ENCODE results near the gene ODC1. TPM values are rescaled to one million over a fixed set of nuclear protein-coding genes. Genes with fewer than 3 reads are reported as not detected.

ODC1 gene
- total and polyA plus RNA-seq, 2 of the 4 experiments (the other 2 are of a cell fraction): 117 to 204 TPM

DNA sequence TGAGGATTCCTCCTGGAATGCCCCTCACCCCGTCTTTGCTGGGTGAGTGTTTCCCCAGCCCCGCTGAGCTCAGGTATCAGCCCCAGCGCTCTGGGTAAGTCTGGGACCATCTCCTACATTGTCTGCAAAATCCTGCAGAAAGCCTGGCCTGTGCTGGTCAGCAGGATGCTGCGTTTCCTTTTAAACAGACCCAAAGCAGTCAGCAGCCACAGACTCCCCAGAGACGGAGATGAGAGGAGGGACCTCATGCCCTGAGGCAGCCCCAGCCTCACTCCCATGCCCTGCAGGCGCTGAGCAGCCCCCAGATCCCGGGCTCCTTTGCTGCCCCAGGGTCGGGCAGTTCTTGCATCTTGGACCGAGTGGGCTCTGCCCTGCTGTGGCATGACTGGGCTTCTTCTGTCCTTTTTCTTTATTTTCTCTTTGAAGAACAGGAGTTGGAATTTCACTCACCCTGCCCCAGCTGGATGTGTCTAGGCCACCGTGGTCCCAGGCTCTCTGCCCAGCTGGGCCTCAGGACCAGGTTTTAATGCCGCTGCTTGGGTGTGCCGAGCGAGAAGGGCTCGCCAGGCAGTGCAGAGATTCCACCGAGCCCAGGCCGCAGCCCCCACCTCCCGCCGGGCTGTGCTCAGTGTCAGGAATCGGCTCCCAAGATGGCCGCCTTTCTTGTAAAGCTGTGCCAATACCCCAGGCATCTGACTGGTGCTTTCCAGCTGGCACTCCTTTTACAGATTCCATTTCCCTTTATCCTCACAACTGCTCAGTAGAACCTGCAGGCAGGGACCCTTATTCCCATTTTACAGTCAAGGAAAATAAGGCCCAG is 43.6 kb downstream of the ODC1 start (continued):
- TF ChIP-seq FOS (IDR thresholded peaks at IDR 0.05; ENCODE audit: low read depth, low read length) (no peak), RFX5 (IDR thresholded peaks at IDR 0.05; ENCODE audit: low read depth, low read length) (no peak), CHD1 (IDR thresholded peaks at IDR 0.05; ENCODE audit: low read depth, low read length) (no peak)

DNA sequence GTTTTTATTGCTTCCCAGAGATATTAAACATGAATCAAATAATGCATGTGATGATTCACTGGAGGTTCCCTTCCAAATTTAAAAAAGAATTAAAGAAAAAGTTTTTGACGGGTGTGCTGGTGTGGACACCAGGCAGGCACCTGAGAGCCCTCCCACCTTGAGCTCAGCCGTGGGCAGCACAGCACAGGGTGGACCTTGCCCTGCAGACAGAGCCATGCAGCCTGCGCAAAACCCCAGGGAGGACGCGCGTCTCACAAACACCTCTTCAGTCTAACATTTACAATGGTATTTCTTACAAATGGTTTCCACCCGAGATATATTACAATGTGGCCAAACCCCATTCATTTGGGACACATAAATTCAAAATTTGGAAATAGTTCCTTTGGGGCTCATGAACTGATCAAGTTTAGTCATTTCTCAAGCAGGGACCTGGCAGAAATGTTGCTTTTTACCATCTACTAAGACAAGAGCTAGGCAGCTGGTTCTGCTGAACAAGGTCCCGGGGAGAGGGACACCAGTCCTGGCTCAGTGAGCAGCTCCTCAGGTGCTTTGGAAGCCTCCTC is 45.4 kb downstream of the ODC1 start:
- POLR2A ChIA-PET (ENCODE audit: unreplicated experiment): interaction anchor here (0.6 kb wide), 1 partner anchor 17 kb away, joined by 3 read pairs; no protein-coding TSS in a partner anchor
- H3K56ac ChIP-seq (ENCODE audit: extremely low read depth, insufficient read depth, low read length): no peak overlapping the region
- no peak overlapping the region for H3K4me3 ChIP-seq (ENCODE audit: insufficient read depth, low read depth, low read length)
- H3K9me3 ChIP-seq (ENCODE audit: control insufficient read depth, insufficient read depth, low read length): no peaks in the 10 kb centered on the region
- peaks cover 0 to 11% of the 10 kb centered on the region in 2 experiments; a peak in 2 of 4 replicates for H3K79me1 ChIP-seq (ENCODE audit: low read depth in 1 of 2, low read length in 2 of 2)
- dilution Hi-C loops (cut with HindIII; ENCODE audit: low sequenced_read_pairs, unreplicated experiment): no loop called here
- no peak overlapping the region for H3K14ac ChIP-seq (replicated peaks; ENCODE audit: low read depth, low read length)
- peaks cover 7% of the 10 kb centered on the region for H4K20me1 ChIP-seq (ENCODE audit: insufficient read depth, low read length)
- BruUV-seq (replicated peaks): no TSS peak
- no peak overlapping the region for H2AFZ ChIP-seq (replicated peaks; ENCODE audit: low read length, poor library complexity)
- no peak for ATAC-seq (ENCODE audit: low read depth)
- no peak overlapping the region for H3K9ac ChIP-seq (ENCODE audit: low read depth, low read length)
- DNase-seq: no peak
- intact Hi-C loops (cut with micrococcal nuclease): loop anchor here (10.0 kb wide), 1 partner anchor 328 kb away; no protein-coding TSS in a partner anchor
- no peak overlapping the region for H3K23ac ChIP-seq (ENCODE audit: low read depth, low read length)
- no peak overlapping the region for H4K5ac ChIP-seq (ENCODE audit: low read depth, low read length)
- H2AK5ac ChIP-seq (ENCODE audit: low read depth, low read length): no peak overlapping the region
- no peak overlapping the region for H2BK120ac ChIP-seq (ENCODE audit: low read depth, low read length)
- no peak overlapping the region for H2BK20ac ChIP-seq (ENCODE audit: low read depth, low read length)
- H3K9me1 ChIP-seq (ENCODE audit: insufficient read depth, low read length): peaks cover 16% of the 10 kb centered on the region
- CTCF ChIA-PET: no interaction called here
- whole genome bisulfite sequencing, 2 experiments (ENCODE audit: extremely low coverage in 2 of 2, insufficient read length in 1 of 2): 83% methylated on average over 2 of the region's 8 CpGs; no CpG with 5 or more reads in 1 of the 2 experiments
- H3K18ac ChIP-seq (ENCODE audit: low read depth, low read length): no peak overlapping the region
- no peak overlapping the region for H3K27ac ChIP-seq (ENCODE audit: insufficient read depth, low read length)
- H3K4me2 ChIP-seq (ENCODE audit: low read depth, low read length): no peak overlapping the region
- H3K4ac ChIP-seq (ENCODE audit: low read depth, low read length): no peak overlapping the region
- H3K4me1 ChIP-seq (ENCODE audit: control insufficient read depth, insufficient read depth, low read length): peaks cover 18% of the 10 kb centered on the region
- no peak overlapping the region for H4K8ac ChIP-seq (ENCODE audit: low read depth in 2 of 2, low read length in 2 of 2)
- H2BK15ac ChIP-seq (ENCODE audit: low read depth, low read length): no peak overlapping the region
- H4K91ac ChIP-seq (ENCODE audit: insufficient read depth, low read depth, low read length): no peak overlapping the region
- no peak overlapping the region for H2AK9ac ChIP-seq (replicated peaks; ENCODE audit: low read depth, low read length, poor library complexity)
- H3K27me3 ChIP-seq (ENCODE audit: control insufficient read depth, insufficient read depth, low read length): no peaks in the 10 kb centered on the region
- in situ Hi-C loops (cut with MboI; ENCODE audit: low sequenced_read_pairs): loop anchor here (10.0 kb wide), 1 partner anchor 258 kb away; no protein-coding TSS in a partner anchor
- no peak for TF ChIP-seq RCOR1 (IDR thresholded peaks at IDR 0.05; ENCODE audit: insufficient replicate concordance, low read length)
- H3K36me3 ChIP-seq (ENCODE audit: control insufficient read depth, insufficient read depth, low read length): peaks cover 3% of the 10 kb centered on the region; the same call in 1 of the 2 replicates
- H2BK5ac ChIP-seq (ENCODE audit: low read depth, low read length, poor library complexity, severe bottlenecking): no peak overlapping the region

All from IMR-90 (cell line).